ENCODE measurements around the gene RNF19B. TPM values are rescaled to one million over a fixed set of nuclear protein-coding genes. Genes with fewer than 3 reads are reported as not detected.
A peak's percentile ranks its signal among the peaks of the same experiment; 100 is the strongest.

RNF19B gene
- total and polyA plus RNA-seq, 7 donors: 10.4 to 32.5 (median 18.8) TPM

- Histone ChIP-seq H3K4me1 (peaks cover 9% of the 10 kb centered on the region), H3K9me3 (no peaks in the 10 kb centered on the region), H3K27me3 (ENCODE audit: insufficient read depth in 3 of 3, low read length in 2 of 3) (no peaks in the 10 kb centered on the region), H3K27ac (no peak overlapping the region), H3K36me3 (ENCODE audit: insufficient read depth in 1 of 2, low read depth in 1 of 2) (no peaks in the 10 kb centered on the region), H3K4me3 (no peak overlapping the region)
- ATAC-seq (no peak), DNase-seq (no peak)
- intact Hi-C loops (cut with DNase I): no loop called here
- no peak for TF ChIP-seq CTCF (IDR thresholded peaks at IDR 0.05)
- 93 to 100% (median 95%) methylated on average over 6 of the region's 6 CpGs for WGBS, 3 donors
Observed at GRCh38 chr1:32954168-32954567, 10.4 kb downstream of the RNF19B start.

- no peak for DNase-seq
- H3K9me3 ChIP-seq: no peaks in the 10 kb centered on the region
- H3K27me3 ChIP-seq (ENCODE audit: insufficient read depth in 3 of 3, low read length in 2 of 3): no peaks in the 10 kb centered on the region
- no peak for TF ChIP-seq CTCF (IDR thresholded peaks at IDR 0.05)
- 46 to 67% (median 64%) methylated on average over 1 of the region's 1 CpG for WGBS, 3 donors
- H3K27ac ChIP-seq: no peak overlapping the region
- no peaks in the 10 kb centered on the region for H3K36me3 ChIP-seq (ENCODE audit: insufficient read depth in 1 of 2, low read depth in 1 of 2)
- no peak overlapping the region for H3K4me3 ChIP-seq
- intact Hi-C loops (cut with DNase I): no loop called here
- no peak for ATAC-seq
- peaks cover 13% of the 10 kb centered on the region for H3K4me1 ChIP-seq
Observed at GRCh38 chr1:32953495-32953894, 11.1 kb downstream of the RNF19B start.

- no peaks in the 10 kb centered on the region for H3K9me3 ChIP-seq
- no peak overlapping the region for H3K4me3 ChIP-seq
- WGBS, 3 donors: 20 to 34% (median 29%) methylated on average over 5 of the region's 5 CpGs
- peak in 3 of 4 donors; percentile 63 to 81 (median 66) for ATAC-seq
- H3K27me3 ChIP-seq (ENCODE audit: insufficient read depth in 3 of 3, low read length in 2 of 3): no peaks in the 10 kb centered on the region
- intact Hi-C loops (cut with DNase I): loop anchor here in 1 of 2 donors (5.0 kb wide), 1 partner anchor 108 kb away; no protein-coding TSS in a partner anchor
- peaks cover 6 to 40% of the 10 kb centered on the region in 2 donors for H3K36me3 ChIP-seq (ENCODE audit: insufficient read depth in 1 of 2, low read depth in 1 of 2)
- TF ChIP-seq CTCF (IDR thresholded peaks at IDR 0.05): no peak
- DNase-seq: no peak
- no peak overlapping the region for H3K27ac ChIP-seq
- peaks cover 14% of the 10 kb centered on the region for H3K4me1 ChIP-seq
Observed at GRCh38 chr1:32949519-32949918, 15.1 kb downstream of the RNF19B start.

- intact Hi-C loops (cut with DNase I): loop anchor here in 1 of 2 donors (1.0 to 5.0 kb wide), 2 partner anchors 24 to 108 kb away; no protein-coding TSS in a partner anchor
- H3K36me3 ChIP-seq (ENCODE audit: insufficient read depth in 1 of 2, low read depth in 1 of 2): peaks cover 9 to 46% of the 10 kb centered on the region in 2 donors
- no peak overlapping the region for H3K27ac ChIP-seq
- H3K9me3 ChIP-seq: no peaks in the 10 kb centered on the region
- DNase-seq (no peak), ATAC-seq (peak in 1 of 4 donors; percentile 51)
- TF ChIP-seq CTCF (IDR thresholded peaks at IDR 0.05): no peak
- 25 to 37% (median 34%) methylated on average over 1 of the region's 1 CpG for WGBS, 3 donors
- H3K27me3 ChIP-seq (ENCODE audit: insufficient read depth in 3 of 3, low read length in 2 of 3): no peaks in the 10 kb centered on the region
- H3K4me1 ChIP-seq: peaks cover 14% of the 10 kb centered on the region
- no peak overlapping the region for H3K4me3 ChIP-seq
Observed at GRCh38 chr1:32948905-32949304, 15.7 kb downstream of the RNF19B start.

GRCh38 chr1:32948390-32948722, 16.3 kb downstream of the RNF19B start:
- Histone ChIP-seq H3K27ac (no peak overlapping the region), H3K4me3 (no peak overlapping the region), H3K36me3 (ENCODE audit: insufficient read depth in 1 of 2, low read depth in 1 of 2) (peaks cover 14 to 51% of the 10 kb centered on the region in 2 donors), H3K27me3 (ENCODE audit: insufficient read depth in 3 of 3, low read length in 2 of 3) (no peaks in the 10 kb centered on the region), H3K9me3 (no peaks in the 10 kb centered on the region), H3K4me1 (peaks cover 14% of the 10 kb centered on the region)
- no peak for TF ChIP-seq CTCF (IDR thresholded peaks at IDR 0.05)
- DNase-seq (no peak), ATAC-seq (no peak)
- WGBS, 3 donors: 86 to 88% (median 86%) methylated on average over 1 of the region's 1 CpG
- intact Hi-C loops (cut with DNase I): loop anchor here in 1 of 2 donors (1.0 to 5.0 kb wide), 2 partner anchors 23 to 109 kb away; no protein-coding TSS in a partner anchor

All from psoas muscle (tissue), 8 donors.